ENCODE data around the gene SWI5.

Gene SWI5

GRCh38 chr9:128244091-128244836 lies 31.8 kb upstream of the SWI5 start:
- Histone ChIP-seq H3F3A (ENCODE audit: insufficient read depth, low read length) (no peaks in the 10 kb centered on the region), H3K9me3 (ENCODE audit: low read length) (no peaks in the 10 kb centered on the region), H3K4me2 (ENCODE audit: low read length) (no peak overlapping the region), H3K36me3 (ENCODE audit: insufficient read depth, low read length) (no peaks in the 10 kb centered on the region), H4K20me1 (ENCODE audit: insufficient read depth, low read length) (no peaks in the 10 kb centered on the region), H3K27ac (ENCODE audit: low read depth, low read length, poor library complexity, severe bottlenecking) (no peak overlapping the region), H3K9ac (ENCODE audit: low read length) (no peak overlapping the region), H3K27me3 (ENCODE audit: insufficient read depth, low read length) (peaks cover 4% of the 10 kb centered on the region; the same call in 1 of the 2 replicates), H3K79me2 (ENCODE audit: insufficient read depth, low read length) (no peaks in the 10 kb centered on the region), H2AFZ (ENCODE audit: low read length) (no peak overlapping the region), H3K9me2 (ENCODE audit: low read depth, low read length) (no peaks in the 10 kb centered on the region), H3K4me3 (ENCODE audit: low read depth, low read length, poor library complexity, severe bottlenecking) (no peak overlapping the region), H3K4me1 (ENCODE audit: insufficient read depth, low read length, severe bottlenecking) (peaks cover 10% of the 10 kb centered on the region)
- no peak for TF ChIP-seq CTCF (IDR thresholded peaks at IDR 0.05; ENCODE audit: low read length)
- TF ChIP-seq EZH2 (IDR thresholded peaks at IDR 0.05; ENCODE audit: borderline replicate concordance, low read length): no peak

GRCh38 chr9:128244837-128245231 lies 31.2 kb upstream of the SWI5 start:
- no peak overlapping the region for H3K4me3 ChIP-seq (ENCODE audit: low read depth, low read length, poor library complexity, severe bottlenecking)
- H2AFZ ChIP-seq (ENCODE audit: low read length): no peak overlapping the region
- peaks cover 12% of the 10 kb centered on the region for H3K4me1 ChIP-seq (ENCODE audit: insufficient read depth, low read length, severe bottlenecking)
- H4K20me1 ChIP-seq (ENCODE audit: insufficient read depth, low read length): no peaks in the 10 kb centered on the region
- H3K4me2 ChIP-seq (ENCODE audit: low read length): no peak overlapping the region
- H3K79me2 ChIP-seq (ENCODE audit: insufficient read depth, low read length): no peaks in the 10 kb centered on the region
- H3K36me3 ChIP-seq (ENCODE audit: insufficient read depth, low read length): no peaks in the 10 kb centered on the region
- H3K27ac ChIP-seq (ENCODE audit: low read depth, low read length, poor library complexity, severe bottlenecking): no peak overlapping the region
- TF ChIP-seq EZH2 (IDR thresholded peaks at IDR 0.05; ENCODE audit: borderline replicate concordance, low read length): no peak
- no peak overlapping the region for H3K9ac ChIP-seq (ENCODE audit: low read length)
- H3K27me3 ChIP-seq (ENCODE audit: insufficient read depth, low read length): peaks cover 4% of the 10 kb centered on the region; the same call in 1 of the 2 replicates
- no peaks in the 10 kb centered on the region for H3K9me3 ChIP-seq (ENCODE audit: low read length)
- H3F3A ChIP-seq (ENCODE audit: insufficient read depth, low read length): no peaks in the 10 kb centered on the region
- no peaks in the 10 kb centered on the region for H3K9me2 ChIP-seq (ENCODE audit: low read depth, low read length)

GRCh38 chr9:128245421-128246151 lies 30.5 kb upstream of the SWI5 start:
- TF ChIP-seq EZH2 (IDR thresholded peaks at IDR 0.05; ENCODE audit: borderline replicate concordance, low read length): no peak
- TF ChIP-seq CTCF (IDR thresholded peaks at IDR 0.05; ENCODE audit: low read length): no peak
- Histone ChIP-seq H3K4me3 (ENCODE audit: low read depth, low read length, poor library complexity, severe bottlenecking) (no peak overlapping the region), H3K4me2 (ENCODE audit: low read length) (no peak overlapping the region)

More at GRCh38 chr9:128245421-128246151, 30.5 kb upstream of the SWI5 start:
- no peaks in the 10 kb centered on the region for H3K36me3 ChIP-seq (ENCODE audit: insufficient read depth, low read length)
- no peak overlapping the region for H3K27ac ChIP-seq (ENCODE audit: low read depth, low read length, poor library complexity, severe bottlenecking)
- H3K4me1 ChIP-seq (ENCODE audit: insufficient read depth, low read length, severe bottlenecking): peaks cover 17% of the 10 kb centered on the region
- no peaks in the 10 kb centered on the region for H3F3A ChIP-seq (ENCODE audit: insufficient read depth, low read length)
- no peaks in the 10 kb centered on the region for H4K20me1 ChIP-seq (ENCODE audit: insufficient read depth, low read length)
- H3K9me2 ChIP-seq (ENCODE audit: low read depth, low read length): no peaks in the 10 kb centered on the region
- no peaks in the 10 kb centered on the region for H3K9me3 ChIP-seq (ENCODE audit: low read length)
- H2AFZ ChIP-seq (ENCODE audit: low read length): no peak overlapping the region
- peaks cover 4% of the 10 kb centered on the region; the same call in 1 of the 2 replicates for H3K27me3 ChIP-seq (ENCODE audit: insufficient read depth, low read length)
- H3K79me2 ChIP-seq (ENCODE audit: insufficient read depth, low read length): no peaks in the 10 kb centered on the region
- no peak overlapping the region for H3K9ac ChIP-seq (ENCODE audit: low read length)
